IMR-90 (cell line): ENCODE results near the gene SH3BP5. TPM values are rescaled to one million over a fixed set of nuclear protein-coding genes. Genes with fewer than 3 reads are reported as not detected.

Experiments used
- ATAC-seq: fragments of 200-7000 bp; cut with Tn5 transposase; 2 replicates; pipeline ENCODE4 v1.9.1; 2020; ENCODE audit warnings: low read depth, mild to moderate bottlenecking, moderate library complexity
- BruUV-seq: library from RNA; stranded (reverse); fragments of 400-500 nt; replicated peaks from 2 replicates; lab custom pipeline; 2021; lab: Mats Ljungman, UMichigan
- CTCF ChIA-PET: fragments of 300-600 bp; formaldehyde crosslinking; extraction: SDS; loops from one replicate; lab custom pipeline; 2021; ENCODE audit warnings: antibody characterized with exemption; lab: Yijun Ruan, JAX
- POLR2A ChIA-PET: fragments of 300-600 bp; sonication (Branson Sonifier 250); formaldehyde crosslinking; loops from one replicate; lab custom pipeline; 2022; ENCODE audit warnings: antibody characterized with exemption; ENCODE audit not compliant: unreplicated experiment; lab: Charles Lee
- DNase-seq: peaks from one replicate; pipeline ENCODE4 v3.0.0; 2013
- H2AFZ ChIP-seq: replicated peaks from 2 replicates; pipeline ENCODE3; 2013; ENCODE audit warnings: low read length, mild to moderate bottlenecking; ENCODE audit not compliant: poor library complexity
- H2AK5ac ChIP-seq: 2 replicates; pipeline ENCODE4 v1.6.1; 2013; ENCODE audit warnings: low read depth, low read length, inconsistent platforms
- H2AK9ac ChIP-seq: replicated peaks from 2 replicates; pipeline ENCODE3; 2013; ENCODE audit warnings: mild to moderate bottlenecking, low read depth, low read length, moderate library complexity; ENCODE audit not compliant: poor library complexity
- H2BK120ac ChIP-seq: 2 replicates; pipeline ENCODE4 v1.6.1; 2013; ENCODE audit warnings: low read depth, low read length, inconsistent platforms
- H2BK15ac ChIP-seq: 3 replicates; pipeline ENCODE4 v1.6.1; 2013; ENCODE audit warnings: low read depth, low read length, inconsistent platforms
- H2BK20ac ChIP-seq: 2 replicates; pipeline ENCODE4 v1.6.1; 2013; ENCODE audit warnings: low read depth, mild to moderate bottlenecking, inconsistent platforms, low read length, moderate library complexity
- H2BK5ac ChIP-seq: 2 replicates; pipeline ENCODE4 v1.6.1; 2013; ENCODE audit warnings: mild to moderate bottlenecking, low read depth, low read length, inconsistent platforms; ENCODE audit not compliant: poor library complexity, severe bottlenecking
- H3K14ac ChIP-seq: replicated peaks from 2 replicates; pipeline ENCODE4 v1.6.1; 2013; ENCODE audit warnings: low read depth, low read length, inconsistent platforms
- H3K18ac ChIP-seq: 2 replicates; pipeline ENCODE4 v1.6.1; 2013; ENCODE audit warnings: low read depth, low read length, control low read depth
- H3K23ac ChIP-seq: 2 replicates; pipeline ENCODE4 v1.6.1; 2013; ENCODE audit warnings: low read depth, low read length, inconsistent platforms
- H3K27ac ChIP-seq: 2 replicates; pipeline ENCODE4 v1.5.1; 2013; ENCODE audit warnings: mild to moderate bottlenecking, control low read depth, low read length; ENCODE audit not compliant: insufficient read depth
- H3K27me3 ChIP-seq: 2 replicates; pipeline ENCODE4 v1.6.1; 2013; ENCODE audit warnings: low read length; ENCODE audit not compliant: control insufficient read depth, insufficient read depth
- H3K36me3 ChIP-seq: 2 replicates; pipeline ENCODE4 v1.6.1; 2013; ENCODE audit warnings: low read length, mixed read lengths; ENCODE audit not compliant: control insufficient read depth, insufficient read depth
- H3K4ac ChIP-seq: 2 replicates; pipeline ENCODE4 v1.6.1; 2013; ENCODE audit warnings: low read depth, low read length, inconsistent platforms
- H3K4me1 ChIP-seq: 2 replicates; pipeline ENCODE4 v1.6.1; 2013; ENCODE audit warnings: low read length, mixed read lengths; ENCODE audit not compliant: control insufficient read depth, insufficient read depth
- H3K4me2 ChIP-seq: 2 replicates; pipeline ENCODE4 v1.6.1; 2013; ENCODE audit warnings: low read depth, mild to moderate bottlenecking, control low read depth, low read length, moderate library complexity
- H3K4me3 ChIP-seq: 2 replicates; pipeline ENCODE4 v1.5.1; 2013; ENCODE audit warnings: low read depth, mild to moderate bottlenecking, control low read depth, low read length, moderate library complexity; ENCODE audit not compliant: insufficient read depth
- H3K56ac ChIP-seq: 2 replicates; pipeline ENCODE4 v1.6.1; 2013; ENCODE audit warnings: low read length, inconsistent platforms; ENCODE audit not compliant: insufficient read depth; ENCODE audit errors: extremely low read depth
- H3K79me1 ChIP-seq, 2 experiments: 2 replicates each; pipeline ENCODE4 v1.6.1; 2013; ENCODE audit warnings: low read length in 2 of 2, inconsistent platforms in 1 of 2, low read depth in 1 of 2
- H3K9ac ChIP-seq: 2 replicates; pipeline ENCODE4 v1.6.1; 2013; ENCODE audit warnings: low read depth, low read length, control low read depth
- H3K9me1 ChIP-seq: 2 replicates; pipeline ENCODE4 v1.6.1; 2013; ENCODE audit warnings: low read length, inconsistent platforms; ENCODE audit not compliant: insufficient read depth
- H3K9me3 ChIP-seq: 2 replicates; pipeline ENCODE4 v1.6.1; 2013; ENCODE audit warnings: low read length; ENCODE audit not compliant: control insufficient read depth, insufficient read depth
- H4K20me1 ChIP-seq: 2 replicates; pipeline ENCODE4 v1.6.1; 2013; ENCODE audit warnings: low read length, inconsistent platforms; ENCODE audit not compliant: insufficient read depth
- H4K5ac ChIP-seq: 2 replicates; pipeline ENCODE4 v1.6.1; 2013; ENCODE audit warnings: mild to moderate bottlenecking, low read depth, low read length, control low read depth
- H4K8ac ChIP-seq, 2 experiments: 2 replicates each; pipeline ENCODE4 v1.6.1; 2013; ENCODE audit warnings: low read depth in 2 of 2, low read length in 2 of 2, control low read depth in 1 of 2, inconsistent platforms in 1 of 2
- H4K91ac ChIP-seq: 2 replicates; pipeline ENCODE4 v1.6.1; 2013; ENCODE audit warnings: low read depth, low read length, inconsistent platforms; ENCODE audit not compliant: insufficient read depth
- CHD1 ChIP-seq: IDR thresholded peaks from 2 replicates; pipeline ENCODE4 v1.6.1; 2012; ENCODE audit warnings: low read depth, low read length, improper control_type of control experiment
- MAFK ChIP-seq: IDR thresholded peaks from 2 replicates; pipeline ENCODE4 v1.6.1; 2012; ENCODE audit warnings: low read depth, low read length, improper control_type of control experiment
- RCOR1 ChIP-seq: IDR thresholded peaks from 2 replicates; pipeline ENCODE4 v1.6.1; 2012; ENCODE audit warnings: mild to moderate bottlenecking, low read length, improper control_type of control experiment; ENCODE audit not compliant: insufficient replicate concordance
- SMC3 ChIP-seq: fragments of 150-350 bp; IDR thresholded peaks from 2 replicates; pipeline ENCODE4 v1.6.1; 2016; ENCODE audit warnings: low read depth, mild to moderate bottlenecking, antibody characterized with exemption, low read length, moderate library complexity
- WGBS, 2 experiments: methylation state at CpG; one replicate each; pipeline versions ENCODE4 v1.1.5 to v1.1.7; 2013; ENCODE audit warnings: missing lambda C conversion rate in 2 of 2; ENCODE audit not compliant: insufficient read length in 1 of 2; ENCODE audit errors: extremely low coverage in 2 of 2; 5-methylcytosine and 5-hydroxymethylcytosine counted together
- dilution Hi-C: fragments of 300-500 bp; cut with HindIII; formaldehyde crosslinking; loops from one replicate; pipeline ENCODE4 v1.14.3; 2018; ENCODE audit warnings: low sequenced_read_pairs; ENCODE audit not compliant: unreplicated experiment
- in situ Hi-C: fragments of 300-500 bp; cut with MboI; formaldehyde crosslinking; loops from 3 replicates; pipeline ENCODE4 v1.14.3; 2019; ENCODE audit warnings: low sequenced_read_pairs, inconsistent platforms, mixed read lengths
- intact Hi-C: fragments of 100-400 bp; cut with micrococcal nuclease; formaldehyde crosslinking; loops from 2 replicates; pipeline ENCODE4 v1.10.0; 2022
- polyA plus RNA-seq, 3 experiments: library from polyadenylated mRNA; depleted of rRNA; stranded (reverse); fragments of >200 nt; gene quantifications; 2 replicates each; pipeline ENCODE4 v1.2.3, GENCODE V29; 2012; ENCODE audit warnings: low replicate concordance in 1 of 3
- total RNA-seq: library from RNA; depleted of rRNA; stranded (reverse); fragments of >200 nt; gene quantifications from 2 replicates; pipeline ENCODE4 v1.2.3, GENCODE V29; 2012
- TF ChIP-seq, protein P1 (sequence below): conservative IDR thresholded peaks from 2 replicates; pipeline ENCODE4 v1.5.1; 2012; ENCODE audit warnings: mild to moderate bottlenecking, low read depth, low read length, improper control_type of control experiment
- TF ChIP-seq, protein P2 (sequence below): fragments of 150-350 bp; IDR thresholded peaks from 2 replicates; pipeline ENCODE4 v1.6.1; 2016; ENCODE audit warnings: low read depth, mild to moderate bottlenecking, low read length, moderate library complexity, borderline replicate concordance

Gene SH3BP5
- total and polyA plus RNA-seq, 2 of the 4 experiments (the other 2 are of a cell fraction): 14.0 to 23.5 TPM

DNA sequence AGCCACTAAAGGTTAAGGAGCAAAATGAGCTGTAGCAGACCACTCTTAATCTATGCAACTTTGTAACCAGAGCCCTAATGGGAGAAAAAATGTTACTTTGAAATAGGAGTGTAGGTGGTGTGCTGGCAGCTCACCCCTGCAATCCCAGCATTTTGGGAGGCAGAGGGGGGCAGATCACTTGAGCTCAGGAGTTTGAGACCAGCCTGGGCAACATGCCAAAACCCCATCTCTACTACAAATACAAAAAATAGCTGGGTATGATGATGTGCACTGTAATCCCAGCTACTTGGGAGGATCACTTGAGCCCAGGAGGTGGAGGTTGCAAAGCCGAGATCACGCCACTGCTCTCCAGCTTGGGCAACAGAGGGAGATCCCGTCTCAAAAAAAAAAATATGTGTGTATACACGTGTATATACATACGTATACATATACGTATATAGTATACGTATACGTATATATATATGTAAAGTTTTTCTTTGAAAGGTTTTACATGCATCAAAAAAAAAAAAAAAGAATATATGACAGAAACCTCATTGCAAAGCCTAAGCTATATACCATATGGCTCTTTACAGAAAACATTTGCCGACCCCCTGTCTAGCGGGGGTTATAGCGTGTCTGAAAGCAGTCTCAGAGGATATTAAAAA lies 110.7 kb downstream of the SH3BP5 start:
- no peaks in the 10 kb centered on the region for H3K27me3 ChIP-seq
- no peak overlapping the region for H2AK5ac ChIP-seq
- no peaks in the 10 kb centered on the region for H3K4me1 ChIP-seq
- H4K5ac ChIP-seq: no peak overlapping the region
- no peak overlapping the region for H4K8ac ChIP-seq
- in situ Hi-C loops: loop anchor here (25.0 kb wide), 1 partner anchor 284 kb away; the partner anchor contains the start of gene NR2C2
- WGBS, 2 experiments: no CpG with 5 or more reads among the region's 11 CpGs
- no peak for TF ChIP-seq MAFK
- TF ChIP-seq, protein P1, sequence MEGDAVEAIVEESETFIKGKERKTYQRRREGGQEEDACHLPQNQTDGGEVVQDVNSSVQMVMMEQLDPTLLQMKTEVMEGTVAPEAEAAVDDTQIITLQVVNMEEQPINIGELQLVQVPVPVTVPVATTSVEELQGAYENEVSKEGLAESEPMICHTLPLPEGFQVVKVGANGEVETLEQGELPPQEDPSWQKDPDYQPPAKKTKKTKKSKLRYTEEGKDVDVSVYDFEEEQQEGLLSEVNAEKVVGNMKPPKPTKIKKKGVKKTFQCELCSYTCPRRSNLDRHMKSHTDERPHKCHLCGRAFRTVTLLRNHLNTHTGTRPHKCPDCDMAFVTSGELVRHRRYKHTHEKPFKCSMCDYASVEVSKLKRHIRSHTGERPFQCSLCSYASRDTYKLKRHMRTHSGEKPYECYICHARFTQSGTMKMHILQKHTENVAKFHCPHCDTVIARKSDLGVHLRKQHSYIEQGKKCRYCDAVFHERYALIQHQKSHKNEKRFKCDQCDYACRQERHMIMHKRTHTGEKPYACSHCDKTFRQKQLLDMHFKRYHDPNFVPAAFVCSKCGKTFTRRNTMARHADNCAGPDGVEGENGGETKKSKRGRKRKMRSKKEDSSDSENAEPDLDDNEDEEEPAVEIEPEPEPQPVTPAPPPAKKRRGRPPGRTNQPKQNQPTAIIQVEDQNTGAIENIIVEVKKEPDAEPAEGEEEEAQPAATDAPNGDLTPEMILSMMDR: no peak
- no peak for TF ChIP-seq CHD1
- TF ChIP-seq, protein P2, sequence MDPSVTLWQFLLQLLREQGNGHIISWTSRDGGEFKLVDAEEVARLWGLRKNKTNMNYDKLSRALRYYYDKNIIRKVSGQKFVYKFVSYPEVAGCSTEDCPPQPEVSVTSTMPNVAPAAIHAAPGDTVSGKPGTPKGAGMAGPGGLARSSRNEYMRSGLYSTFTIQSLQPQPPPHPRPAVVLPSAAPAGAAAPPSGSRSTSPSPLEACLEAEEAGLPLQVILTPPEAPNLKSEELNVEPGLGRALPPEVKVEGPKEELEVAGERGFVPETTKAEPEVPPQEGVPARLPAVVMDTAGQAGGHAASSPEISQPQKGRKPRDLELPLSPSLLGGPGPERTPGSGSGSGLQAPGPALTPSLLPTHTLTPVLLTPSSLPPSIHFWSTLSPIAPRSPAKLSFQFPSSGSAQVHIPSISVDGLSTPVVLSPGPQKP: no peak
- no peak for TF ChIP-seq RCOR1
- TF ChIP-seq SMC3: no peak
- no peak overlapping the region for H2AFZ ChIP-seq
- intact Hi-C loops: loop anchor here (2.0 to 5.0 kb wide), 3 partner anchors 15 to 206 kb away; partner anchors contain the start of genes CAPN7, EAF1 and METTL6
- ATAC-seq: no peak
- H2BK15ac ChIP-seq: no peak overlapping the region
- H2BK20ac ChIP-seq: no peak overlapping the region
- no peak overlapping the region for H3K9ac ChIP-seq
- H3K9me1 ChIP-seq: no peaks in the 10 kb centered on the region; the same call in 1 of the 2 replicates
- no peak overlapping the region for H3K4ac ChIP-seq
- no peak overlapping the region for H2BK5ac ChIP-seq
- POLR2A ChIA-PET: no interaction called here
- no peak overlapping the region for H3K27ac ChIP-seq
- dilution Hi-C loops: no loop called here
- no peak overlapping the region for H4K91ac ChIP-seq
- peaks cover 38% of the 10 kb centered on the region for H3K36me3 ChIP-seq
- no peak overlapping the region for H3K4me3 ChIP-seq
- no peak overlapping the region for H3K14ac ChIP-seq
- no TSS peak for BruUV-seq
- no peak for DNase-seq
- H3K79me1 ChIP-seq: peaks cover 8 to 18% of the 10 kb centered on the region in 2 experiments
- H3K18ac ChIP-seq: no peak overlapping the region
- H3K4me2 ChIP-seq: no peak overlapping the region
- no peaks in the 10 kb centered on the region for H3K9me3 ChIP-seq
- no peak overlapping the region for H3K56ac ChIP-seq
- peaks cover 3% of the 10 kb centered on the region; the same call in 1 of the 2 replicates for H4K20me1 ChIP-seq
- H2AK9ac ChIP-seq: no peak overlapping the region
- no peak overlapping the region for H2BK120ac ChIP-seq
- CTCF ChIA-PET: interaction anchor here (0.6 kb wide), 3 partner anchors 117 to 181 kb away, joined by 4 to 6 read pairs (median 4); no protein-coding TSS in a partner anchor
- H3K23ac ChIP-seq: no peak overlapping the region
